Measurements from ENCODE around the gene NRG2. TPM values are rescaled to one million over a fixed set of nuclear protein-coding genes. Genes with fewer than 3 reads are reported as not detected.

The NRG2 gene
- total and polyA plus RNA-seq, 4 donors = 2.4 to 11.5 (median 7.3) TPM

DNA sequence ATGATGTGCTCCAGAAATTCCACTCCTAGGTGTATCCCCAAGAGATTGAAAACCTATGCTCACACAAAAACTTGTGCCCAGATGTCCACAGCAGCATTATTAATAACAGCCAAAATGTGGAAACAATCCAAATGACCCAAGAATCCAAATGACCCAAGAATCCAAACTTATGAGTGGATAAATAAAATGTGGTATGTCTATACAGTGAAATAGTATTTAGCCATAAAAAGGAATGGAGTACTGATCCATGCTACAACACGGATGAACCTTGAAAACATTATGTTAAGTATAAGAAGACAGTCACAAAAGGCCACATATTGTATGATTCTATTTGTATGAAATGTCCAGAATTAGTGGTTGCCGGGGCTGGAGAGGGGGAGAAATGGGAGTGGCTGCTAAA, 167.1 kb downstream of the NRG2 start:
- DNase-seq (ENCODE audit: low read depth in 4 of 6, low spot score in 6 of 6) = no peak
- H3K27ac ChIP-seq (ENCODE audit: low read depth, low read length) = no peak overlapping the region
- no peak overlapping the region for H3K4me3 ChIP-seq (ENCODE audit: low read depth, low read length)
- no peaks in the 10 kb centered on the region for H3K9me3 ChIP-seq (ENCODE audit: control insufficient read depth, insufficient read depth, low read length)
- H3K4me1 ChIP-seq (ENCODE audit: control insufficient read depth, insufficient read depth, low read length) = peaks cover 8% of the 10 kb centered on the region
- peaks cover 52% of the 10 kb centered on the region for H3K36me3 ChIP-seq (ENCODE audit: control insufficient read depth, insufficient read depth, low read length)
- no CpG with 5 or more reads among the region's 2 CpGs for WGBS (ENCODE audit: insufficient coverage)
- no peaks in the 10 kb centered on the region for H3K27me3 ChIP-seq (ENCODE audit: control insufficient read depth, insufficient read depth, low read length)

DNA sequence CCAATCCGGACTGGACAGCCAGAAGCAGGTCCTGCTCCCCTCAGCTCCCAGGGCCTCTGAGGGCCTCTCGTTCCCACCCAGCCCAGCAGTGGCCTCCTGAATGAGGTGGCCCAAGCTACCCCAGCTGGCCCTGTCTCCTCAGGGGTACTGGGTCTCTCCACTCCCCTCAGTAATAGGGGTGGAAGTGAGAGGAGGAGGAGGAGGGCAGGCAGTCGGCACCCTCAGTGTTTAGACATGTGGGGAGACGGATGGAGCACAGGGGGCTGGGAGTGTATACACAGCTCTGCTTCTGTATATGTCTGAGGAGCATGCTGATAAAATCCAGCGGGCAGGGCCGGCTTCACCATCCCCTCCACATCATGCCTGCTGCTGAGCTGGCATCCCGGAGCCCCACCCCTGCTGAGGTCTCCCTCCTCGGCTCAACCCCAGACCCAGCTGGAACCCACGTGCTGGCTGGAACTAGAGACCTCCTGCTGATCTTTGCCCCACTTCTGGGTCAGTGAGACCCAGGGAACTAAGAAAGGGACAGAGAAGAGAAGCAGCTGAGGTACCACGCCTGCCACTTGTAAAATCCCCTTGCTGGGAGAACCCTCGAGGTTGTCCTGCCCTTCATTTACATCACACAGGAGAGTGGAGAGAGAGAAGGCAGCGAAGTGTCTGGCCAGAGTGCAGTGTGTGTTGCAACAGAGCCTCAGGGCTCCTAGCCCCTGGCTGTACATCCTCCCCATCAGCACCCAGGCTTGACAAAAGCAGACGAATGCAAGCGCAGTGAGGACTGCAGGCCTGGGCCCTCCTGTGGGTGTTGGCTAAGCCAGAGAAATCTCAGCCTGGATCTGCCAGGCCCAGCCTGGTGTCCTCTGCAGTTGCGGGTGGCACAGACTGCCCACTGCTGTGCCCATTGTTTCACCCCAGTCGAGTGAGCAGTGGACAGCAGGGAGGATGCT, 170.0 kb downstream of the NRG2 start:
- no peak for DNase-seq (ENCODE audit: low read depth in 4 of 6, low spot score in 6 of 6)
- Histone ChIP-seq H3K4me3 (ENCODE audit: low read depth, low read length) (no peak overlapping the region), H3K27ac (ENCODE audit: low read depth, low read length) (no peak overlapping the region), H3K27me3 (ENCODE audit: control insufficient read depth, insufficient read depth, low read length) (no peaks in the 10 kb centered on the region), H3K36me3 (ENCODE audit: control insufficient read depth, insufficient read depth, low read length) (peaks cover 56% of the 10 kb centered on the region), H3K4me1 (ENCODE audit: control insufficient read depth, insufficient read depth, low read length) (peaks cover 15% of the 10 kb centered on the region), H3K9me3 (ENCODE audit: control insufficient read depth, insufficient read depth, low read length) (no peaks in the 10 kb centered on the region)
- whole genome bisulfite sequencing (ENCODE audit: insufficient coverage) = 49% methylated on average over 10 of the region's 16 CpGs

DNA sequence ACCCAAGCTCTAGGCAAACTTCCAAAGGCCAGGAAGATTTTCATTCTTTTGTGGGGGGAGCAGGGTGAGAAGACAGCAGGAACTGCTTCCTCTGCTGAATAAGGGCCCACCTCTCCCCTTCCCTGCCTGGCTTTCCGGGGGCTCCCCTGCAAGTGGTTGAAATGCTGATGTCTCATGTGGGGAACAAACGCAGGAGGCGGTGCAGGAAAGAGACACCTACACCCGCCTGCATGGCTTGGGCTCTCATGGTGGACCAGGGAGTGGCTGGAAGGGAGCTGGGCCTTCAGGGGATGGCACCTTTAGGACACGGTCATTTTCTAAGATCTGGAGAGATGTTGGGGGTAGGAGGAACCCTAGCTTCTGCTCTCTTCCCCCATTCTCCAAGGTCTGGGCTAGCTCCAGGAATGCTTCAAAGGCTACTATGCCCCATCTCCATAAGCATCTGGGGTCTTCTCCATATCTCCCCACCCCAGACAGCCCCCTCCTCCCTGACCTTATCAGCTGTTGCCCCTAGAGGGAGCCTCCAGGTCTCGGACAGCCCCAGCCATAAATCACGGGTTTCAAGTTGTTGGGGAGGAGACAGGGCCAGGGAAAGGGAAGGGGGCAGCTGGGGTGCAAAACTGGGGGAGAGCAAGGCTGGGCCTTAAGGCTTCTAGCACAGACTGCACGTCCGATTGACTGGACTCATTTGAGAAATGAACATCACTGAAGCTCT, 170.9 kb downstream of the NRG2 start:
- WGBS (ENCODE audit: insufficient coverage) = 48% methylated on average over 4 of the region's 9 CpGs
- Histone ChIP-seq H3K27me3 (ENCODE audit: control insufficient read depth, insufficient read depth, low read length) (no peaks in the 10 kb centered on the region), H3K9me3 (ENCODE audit: control insufficient read depth, insufficient read depth, low read length) (no peaks in the 10 kb centered on the region), H3K4me3 (ENCODE audit: low read depth, low read length) (no peak overlapping the region), H3K27ac (ENCODE audit: low read depth, low read length) (no peak overlapping the region), H3K36me3 (ENCODE audit: control insufficient read depth, insufficient read depth, low read length) (peaks cover 49% of the 10 kb centered on the region), H3K4me1 (ENCODE audit: control insufficient read depth, insufficient read depth, low read length) (peaks cover 15% of the 10 kb centered on the region)
- no peak for DNase-seq (ENCODE audit: low read depth in 4 of 6, low spot score in 6 of 6)

DNA sequence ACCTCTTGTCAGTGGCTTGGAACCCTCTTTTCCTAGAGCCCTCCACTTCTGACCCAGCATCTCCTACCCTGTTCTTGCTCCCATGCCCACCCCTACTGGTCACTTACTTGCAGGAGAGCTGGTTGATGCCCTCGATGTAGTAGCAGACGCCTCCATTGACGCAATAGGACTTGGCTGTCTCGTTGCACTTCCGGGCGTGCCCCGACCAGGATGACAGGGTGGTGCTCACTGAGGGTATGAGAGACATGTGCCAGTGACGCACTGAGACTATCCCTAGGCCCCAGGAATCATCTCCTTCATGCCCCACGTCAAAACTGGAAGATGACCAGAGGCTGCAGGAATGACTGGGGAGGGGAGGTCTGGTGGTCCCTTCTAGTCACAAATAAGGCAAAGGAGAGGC, 171.5 kb downstream of the NRG2 start:
- DNase-seq (ENCODE audit: low read depth in 4 of 6, low spot score in 6 of 6) = no peak
- H3K4me1 ChIP-seq (ENCODE audit: control insufficient read depth, insufficient read depth, low read length) = peaks cover 15% of the 10 kb centered on the region
- no peaks in the 10 kb centered on the region for H3K9me3 ChIP-seq (ENCODE audit: control insufficient read depth, insufficient read depth, low read length)
- 86% methylated on average over 5 of the region's 9 CpGs for WGBS (ENCODE audit: insufficient coverage)
- no peaks in the 10 kb centered on the region for H3K27me3 ChIP-seq (ENCODE audit: control insufficient read depth, insufficient read depth, low read length)
- no peak overlapping the region for H3K27ac ChIP-seq (ENCODE audit: low read depth, low read length)
- H3K36me3 ChIP-seq (ENCODE audit: control insufficient read depth, insufficient read depth, low read length) = peaks cover 43% of the 10 kb centered on the region
- H3K4me3 ChIP-seq (ENCODE audit: low read depth, low read length) = no peak overlapping the region

DNA sequence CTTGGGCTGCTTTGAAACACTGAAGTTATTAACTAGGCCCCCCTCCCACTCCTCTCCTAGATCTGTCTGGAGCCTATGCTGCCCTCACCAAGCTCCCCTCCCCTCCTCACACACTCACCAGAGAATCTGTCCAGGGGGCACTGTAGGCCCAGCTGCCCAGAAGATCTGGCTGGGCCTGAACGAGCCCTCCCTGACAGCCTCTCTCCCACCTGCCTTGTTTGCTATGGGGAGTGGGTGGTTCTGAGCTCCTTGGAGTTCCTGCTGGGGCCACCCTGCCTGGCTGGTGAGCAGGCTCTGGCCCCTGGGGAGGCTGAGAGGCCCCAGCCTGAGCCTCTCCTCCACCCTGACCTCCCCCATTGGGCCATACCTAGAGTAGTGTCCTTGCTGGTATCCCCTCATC, 172.4 kb downstream of the NRG2 start:
- H3K27ac ChIP-seq (ENCODE audit: low read depth, low read length) = no peak overlapping the region
- H3K27me3 ChIP-seq (ENCODE audit: control insufficient read depth, insufficient read depth, low read length) = no peaks in the 10 kb centered on the region
- H3K4me1 ChIP-seq (ENCODE audit: control insufficient read depth, insufficient read depth, low read length) = peaks cover 15% of the 10 kb centered on the region
- H3K36me3 ChIP-seq (ENCODE audit: control insufficient read depth, insufficient read depth, low read length) = peaks cover 40% of the 10 kb centered on the region
- H3K4me3 ChIP-seq (ENCODE audit: low read depth, low read length) = no peak overlapping the region
- no CpG with 5 or more reads among the region's 1 CpG for WGBS (ENCODE audit: insufficient coverage)
- no peak for DNase-seq (ENCODE audit: low read depth in 4 of 6, low spot score in 6 of 6)
- no peaks in the 10 kb centered on the region for H3K9me3 ChIP-seq (ENCODE audit: control insufficient read depth, insufficient read depth, low read length)

DNA sequence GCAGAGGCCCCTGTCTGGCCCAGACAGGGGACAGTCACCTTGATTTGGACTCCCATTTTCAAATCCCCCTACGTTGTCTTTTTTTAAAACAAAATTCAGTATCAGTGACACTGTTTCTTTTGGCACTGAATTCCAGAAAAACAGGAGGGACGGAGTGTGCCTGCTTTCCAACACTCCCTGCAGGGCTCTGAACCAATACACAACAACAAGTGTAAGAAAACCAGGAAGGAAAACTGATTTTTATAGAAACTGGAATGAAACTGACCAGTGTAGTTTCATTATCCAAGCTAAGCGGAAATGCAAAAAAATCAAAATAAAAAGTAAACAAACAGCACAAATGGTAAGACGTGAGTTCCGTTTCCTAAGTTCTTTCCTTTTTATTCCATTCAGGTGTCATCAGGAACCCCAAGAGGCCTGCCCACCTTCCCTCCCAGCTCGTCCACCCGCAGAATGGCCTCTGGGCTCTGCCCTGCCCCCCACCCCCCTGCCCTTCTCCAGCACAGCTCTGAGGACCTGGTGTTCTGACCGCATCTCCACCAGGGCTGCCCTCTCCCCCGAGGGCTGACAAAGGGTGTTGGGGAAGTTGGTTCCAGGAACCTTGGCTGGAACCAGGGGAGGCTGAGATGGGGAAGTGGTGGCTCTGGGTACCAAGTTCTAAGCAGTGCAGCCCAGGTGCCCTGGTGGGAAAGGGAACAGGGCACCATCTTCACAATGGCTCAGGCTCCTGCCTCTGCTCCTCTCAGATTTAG, 173.9 kb downstream of the NRG2 start:
- no peak overlapping the region for H3K4me3 ChIP-seq (ENCODE audit: low read depth, low read length)
- H3K9me3 ChIP-seq (ENCODE audit: control insufficient read depth, insufficient read depth, low read length) = no peaks in the 10 kb centered on the region
- no peak for DNase-seq (ENCODE audit: low read depth in 4 of 6, low spot score in 6 of 6)
- H3K27ac ChIP-seq (ENCODE audit: low read depth, low read length) = no peak overlapping the region
- H3K4me1 ChIP-seq (ENCODE audit: control insufficient read depth, insufficient read depth, low read length) = peaks cover 15% of the 10 kb centered on the region
- WGBS (ENCODE audit: insufficient coverage) = 83% methylated on average over 3 of the region's 9 CpGs
- H3K36me3 ChIP-seq (ENCODE audit: control insufficient read depth, insufficient read depth, low read length) = peaks cover 44% of the 10 kb centered on the region
- no peaks in the 10 kb centered on the region for H3K27me3 ChIP-seq (ENCODE audit: control insufficient read depth, insufficient read depth, low read length)

DNA sequence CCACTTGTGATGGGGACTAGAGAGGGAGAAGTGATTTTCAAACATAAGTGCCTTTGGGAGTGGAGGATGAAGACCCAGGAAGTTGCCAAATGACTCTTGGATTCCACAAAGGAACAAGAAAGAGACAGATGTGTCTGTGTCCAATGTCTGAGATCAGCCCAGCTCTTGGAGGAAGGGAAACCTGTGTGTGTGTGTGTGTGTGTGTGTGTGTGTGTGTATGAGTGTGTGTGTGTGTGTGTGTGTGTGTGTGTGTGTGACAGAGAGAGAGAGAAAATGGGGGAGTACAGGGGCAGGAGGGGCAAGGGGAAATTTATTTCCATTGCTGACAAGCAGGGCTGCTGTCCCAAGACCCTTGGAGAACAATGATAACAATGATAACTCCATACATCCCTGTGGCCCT, 175.5 kb downstream of the NRG2 start:
- Histone ChIP-seq H3K27ac (ENCODE audit: low read depth, low read length) (no peak overlapping the region), H3K36me3 (ENCODE audit: control insufficient read depth, insufficient read depth, low read length) (peaks cover 30% of the 10 kb centered on the region), H3K4me1 (ENCODE audit: control insufficient read depth, insufficient read depth, low read length) (peaks cover 17% of the 10 kb centered on the region), H3K4me3 (ENCODE audit: low read depth, low read length) (no peak overlapping the region), H3K9me3 (ENCODE audit: control insufficient read depth, insufficient read depth, low read length) (no peaks in the 10 kb centered on the region), H3K27me3 (ENCODE audit: control insufficient read depth, insufficient read depth, low read length) (no peaks in the 10 kb centered on the region)
- DNase-seq (ENCODE audit: low read depth in 4 of 6, low spot score in 6 of 6) = no peak

DNA sequence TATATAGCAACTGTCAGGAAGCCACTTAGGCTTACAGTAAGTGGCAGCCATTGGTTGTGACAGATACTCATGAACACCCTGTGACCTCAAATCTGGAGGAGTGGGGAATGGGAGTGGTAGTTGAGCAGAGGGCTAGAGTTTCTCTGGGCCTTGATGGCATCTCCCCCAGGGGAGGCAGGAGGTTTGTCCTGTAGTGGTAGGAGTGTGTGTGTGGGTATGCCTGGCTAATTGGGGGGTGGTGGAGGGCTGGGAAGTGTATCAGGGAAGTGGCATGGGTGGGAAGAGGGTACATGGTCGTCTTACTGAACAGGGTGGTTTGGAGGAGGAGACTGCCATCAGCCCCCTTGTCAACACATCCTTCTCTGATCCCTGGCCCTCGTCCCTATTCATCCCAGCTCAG, 176.0 kb downstream of the NRG2 start:
- H3K27ac ChIP-seq (ENCODE audit: low read depth, low read length) = no peak overlapping the region
- no CpG with 5 or more reads among the region's 2 CpGs for WGBS (ENCODE audit: insufficient coverage)
- H3K36me3 ChIP-seq (ENCODE audit: control insufficient read depth, insufficient read depth, low read length) = peaks cover 27% of the 10 kb centered on the region
- no peak overlapping the region for H3K4me3 ChIP-seq (ENCODE audit: low read depth, low read length)
- no peaks in the 10 kb centered on the region for H3K27me3 ChIP-seq (ENCODE audit: control insufficient read depth, insufficient read depth, low read length)
- H3K9me3 ChIP-seq (ENCODE audit: control insufficient read depth, insufficient read depth, low read length) = no peaks in the 10 kb centered on the region
- no peak for DNase-seq (ENCODE audit: low read depth in 4 of 6, low spot score in 6 of 6)
- peaks cover 17% of the 10 kb centered on the region for H3K4me1 ChIP-seq (ENCODE audit: control insufficient read depth, insufficient read depth, low read length)

DNA sequence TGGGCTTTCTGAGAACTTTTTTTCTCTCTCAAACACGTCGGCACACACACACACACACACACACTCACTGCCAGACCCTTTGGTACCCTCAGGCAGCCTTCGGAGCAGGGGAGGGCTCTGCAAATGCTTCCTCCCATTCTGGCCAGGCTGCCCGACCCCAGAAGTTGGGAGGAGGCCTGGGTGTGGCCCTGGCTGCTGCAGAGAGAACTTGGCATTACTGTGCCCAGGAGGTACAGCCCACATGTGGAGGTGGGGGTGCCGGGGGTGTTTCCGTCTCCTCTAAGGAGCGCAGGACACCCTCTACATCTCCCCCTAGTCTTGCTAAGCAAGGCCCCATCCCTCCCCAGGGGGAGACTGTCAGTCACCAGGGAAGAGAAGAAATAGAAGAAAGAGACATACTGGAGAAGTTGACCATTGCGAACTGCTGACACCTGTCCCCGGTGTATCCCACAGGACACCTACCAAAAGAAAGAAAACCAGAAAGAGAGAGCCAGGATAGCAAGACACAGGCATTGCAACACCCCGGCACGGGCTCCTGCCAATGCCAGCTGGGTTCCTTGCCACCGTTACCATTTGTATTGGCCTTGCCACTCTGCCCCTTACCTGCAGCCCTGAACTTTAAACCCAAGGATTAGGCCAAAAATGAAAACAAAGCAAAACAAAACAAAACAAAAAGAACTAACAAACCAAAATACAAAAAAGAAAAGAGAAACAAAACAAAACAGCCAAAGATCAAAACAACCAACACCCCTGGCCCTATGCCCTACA, 178.2 kb downstream of the NRG2 start:
- no peak for DNase-seq (ENCODE audit: low read depth in 4 of 6, low spot score in 6 of 6)
- peaks cover 22% of the 10 kb centered on the region for H3K4me1 ChIP-seq (ENCODE audit: control insufficient read depth, insufficient read depth, low read length)
- no peak overlapping the region for H3K4me3 ChIP-seq (ENCODE audit: low read depth, low read length)
- no peak overlapping the region for H3K27ac ChIP-seq (ENCODE audit: low read depth, low read length)
- peaks cover 26% of the 10 kb centered on the region for H3K36me3 ChIP-seq (ENCODE audit: control insufficient read depth, insufficient read depth, low read length)
- H3K27me3 ChIP-seq (ENCODE audit: control insufficient read depth, insufficient read depth, low read length) = no peaks in the 10 kb centered on the region
- 80% methylated on average over 6 of the region's 12 CpGs for WGBS (ENCODE audit: insufficient coverage)
- no peaks in the 10 kb centered on the region for H3K9me3 ChIP-seq (ENCODE audit: control insufficient read depth, insufficient read depth, low read length)

All from spinal cord (tissue), 10 donors.